ENCODE measurements around the gene STKLD1.

STKLD1 gene

GRCh38 chr9:133428617-133429101 lies 52.5 kb downstream of the STKLD1 start:
- no peak overlapping the region for H3K27ac ChIP-seq (ENCODE audit: low read depth, low read length)
- no peaks in the 10 kb centered on the region for H3K36me3 ChIP-seq (ENCODE audit: insufficient read depth, low read length)
- 0 out of 2 replicates have a peak, but pooled peaks cover 3% of the 10 kb centered on the region for H3K27me3 ChIP-seq (ENCODE audit: insufficient read depth, low read length)
- H3K79me2 ChIP-seq (ENCODE audit: control insufficient read depth, insufficient read depth, low read length, unreplicated experiment) = no peaks in the 10 kb centered on the region
- no peaks in the 10 kb centered on the region for H3K4me1 ChIP-seq (ENCODE audit: control insufficient read depth, insufficient read depth, low read length, unreplicated experiment)
- H3K4me3 ChIP-seq (ENCODE audit: low read depth, low read length) = peak overlapping the region; percentile 66
- no peak overlapping the region for H2AFZ ChIP-seq (ENCODE audit: low read length, unreplicated experiment)

DNA sequence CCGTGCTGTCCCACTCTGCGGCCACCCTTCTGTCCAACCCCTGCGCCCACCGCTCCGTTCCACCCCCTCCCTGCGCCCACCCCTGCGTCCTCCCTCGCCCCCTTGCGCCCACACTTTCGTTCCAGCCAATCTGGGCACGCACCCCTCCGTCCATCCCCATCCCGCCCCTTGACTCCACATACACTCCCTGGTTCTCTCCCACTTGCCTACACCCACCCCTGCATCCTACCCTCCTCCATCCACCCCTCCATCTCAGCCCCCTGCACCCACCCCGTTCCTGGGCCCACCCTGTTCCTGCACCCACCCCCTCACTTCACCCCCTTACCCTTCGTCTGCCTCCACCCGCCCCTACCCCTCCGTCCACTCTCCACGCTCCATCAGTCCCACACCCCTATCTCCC lies 53.0 kb downstream of the STKLD1 start:
- Histone ChIP-seq H3K4me3 (ENCODE audit: low read depth, low read length) (no peak overlapping the region), H3K79me2 (ENCODE audit: control insufficient read depth, insufficient read depth, low read length, unreplicated experiment) (no peaks in the 10 kb centered on the region), H3K27ac (ENCODE audit: low read depth, low read length) (no peak overlapping the region), H3K27me3 (ENCODE audit: insufficient read depth, low read length) (0 out of 2 replicates have a peak, but pooled peaks cover 3% of the 10 kb centered on the region), H2AFZ (ENCODE audit: low read length, unreplicated experiment) (no peak overlapping the region), H3K4me1 (ENCODE audit: control insufficient read depth, insufficient read depth, low read length, unreplicated experiment) (no peaks in the 10 kb centered on the region), H3K36me3 (ENCODE audit: insufficient read depth, low read length) (no peaks in the 10 kb centered on the region)

GRCh38 chr9:133429641-133430161 lies 53.5 kb downstream of the STKLD1 start:
- H3K27me3 ChIP-seq (ENCODE audit: insufficient read depth, low read length) = 0 out of 2 replicates have a peak, but pooled peaks cover 3% of the 10 kb centered on the region
- H3K79me2 ChIP-seq (ENCODE audit: control insufficient read depth, insufficient read depth, low read length, unreplicated experiment) = no peaks in the 10 kb centered on the region
- no peak overlapping the region for H2AFZ ChIP-seq (ENCODE audit: low read length, unreplicated experiment)
- no peaks in the 10 kb centered on the region for H3K4me1 ChIP-seq (ENCODE audit: control insufficient read depth, insufficient read depth, low read length, unreplicated experiment)
- no peak overlapping the region for H3K4me3 ChIP-seq (ENCODE audit: low read depth, low read length)
- H3K36me3 ChIP-seq (ENCODE audit: insufficient read depth, low read length) = no peaks in the 10 kb centered on the region
- H3K27ac ChIP-seq (ENCODE audit: low read depth, low read length) = no peak overlapping the region

GRCh38 chr9:133430244-133430643 lies 54.1 kb downstream of the STKLD1 start:
- Histone ChIP-seq H3K27ac (ENCODE audit: low read depth, low read length) (no peak overlapping the region), H3K27me3 (ENCODE audit: insufficient read depth, low read length) (0 out of 2 replicates have a peak, but pooled peaks cover 3% of the 10 kb centered on the region), H3K36me3 (ENCODE audit: insufficient read depth, low read length) (no peaks in the 10 kb centered on the region), H3K4me3 (ENCODE audit: low read depth, low read length) (no peak overlapping the region), H3K4me1 (ENCODE audit: control insufficient read depth, insufficient read depth, low read length, unreplicated experiment) (no peaks in the 10 kb centered on the region), H2AFZ (ENCODE audit: low read length, unreplicated experiment) (no peak overlapping the region), H3K79me2 (ENCODE audit: control insufficient read depth, insufficient read depth, low read length, unreplicated experiment) (no peaks in the 10 kb centered on the region)

DNA sequence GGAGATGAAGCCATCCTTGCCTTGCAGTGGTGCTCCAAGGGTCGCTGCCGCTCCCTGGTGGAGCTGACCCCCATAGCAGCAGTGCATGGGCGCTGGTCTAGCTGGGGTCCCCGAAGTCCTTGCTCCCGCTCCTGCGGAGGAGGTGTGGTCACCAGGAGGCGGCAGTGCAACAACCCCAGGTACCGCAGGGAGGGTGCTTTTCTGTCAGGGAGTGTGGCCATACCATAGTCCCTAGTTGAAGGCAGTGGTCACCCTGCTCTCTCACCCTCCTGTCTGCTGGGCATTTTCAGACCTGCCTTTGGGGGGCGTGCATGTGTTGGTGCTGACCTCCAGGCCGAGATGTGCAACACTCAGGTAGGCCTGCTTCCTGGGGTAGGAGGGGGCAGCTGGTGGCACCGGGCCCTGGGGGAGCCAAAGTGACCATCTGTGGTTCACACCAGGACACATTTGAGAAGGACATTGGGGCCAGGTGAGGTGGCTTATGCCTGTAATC lies 57.2 kb downstream of the STKLD1 start:
- Histone ChIP-seq H3K27me3 (ENCODE audit: insufficient read depth, low read length) (no peaks in the 10 kb centered on the region), H2AFZ (ENCODE audit: low read length, unreplicated experiment) (no peak overlapping the region), H3K27ac (ENCODE audit: low read depth, low read length) (no peak overlapping the region), H3K4me3 (ENCODE audit: low read depth, low read length) (no peak overlapping the region), H3K79me2 (ENCODE audit: control insufficient read depth, insufficient read depth, low read length, unreplicated experiment) (no peaks in the 10 kb centered on the region), H3K36me3 (ENCODE audit: insufficient read depth, low read length) (no peaks in the 10 kb centered on the region), H3K4me1 (ENCODE audit: control insufficient read depth, insufficient read depth, low read length, unreplicated experiment) (no peaks in the 10 kb centered on the region)

GRCh38 chr9:133436681-133437080 lies 60.5 kb downstream of the STKLD1 start:
- Histone ChIP-seq H3K27me3 (ENCODE audit: insufficient read depth, low read length) (no peaks in the 10 kb centered on the region), H3K4me1 (ENCODE audit: control insufficient read depth, insufficient read depth, low read length, unreplicated experiment) (no peaks in the 10 kb centered on the region), H3K4me3 (ENCODE audit: low read depth, low read length) (no peak overlapping the region), H3K79me2 (ENCODE audit: control insufficient read depth, insufficient read depth, low read length, unreplicated experiment) (no peaks in the 10 kb centered on the region), H3K36me3 (ENCODE audit: insufficient read depth, low read length) (no peaks in the 10 kb centered on the region), H2AFZ (ENCODE audit: low read length, unreplicated experiment) (no peak overlapping the region), H3K27ac (ENCODE audit: low read depth, low read length) (no peak overlapping the region)

- Histone ChIP-seq H3K79me2 (ENCODE audit: control insufficient read depth, insufficient read depth, low read length, unreplicated experiment) (no peaks in the 10 kb centered on the region), H3K4me3 (ENCODE audit: low read depth, low read length) (no peak overlapping the region), H3K4me1 (ENCODE audit: control insufficient read depth, insufficient read depth, low read length, unreplicated experiment) (no peaks in the 10 kb centered on the region), H3K36me3 (ENCODE audit: insufficient read depth, low read length) (no peaks in the 10 kb centered on the region), H3K27me3 (ENCODE audit: insufficient read depth, low read length) (no peaks in the 10 kb centered on the region), H2AFZ (ENCODE audit: low read length, unreplicated experiment) (no peak overlapping the region), H3K27ac (ENCODE audit: low read depth, low read length) (no peak overlapping the region)
Observed at GRCh38 chr9:133437753-133438531, 61.8 kb downstream of the STKLD1 start.

DNA sequence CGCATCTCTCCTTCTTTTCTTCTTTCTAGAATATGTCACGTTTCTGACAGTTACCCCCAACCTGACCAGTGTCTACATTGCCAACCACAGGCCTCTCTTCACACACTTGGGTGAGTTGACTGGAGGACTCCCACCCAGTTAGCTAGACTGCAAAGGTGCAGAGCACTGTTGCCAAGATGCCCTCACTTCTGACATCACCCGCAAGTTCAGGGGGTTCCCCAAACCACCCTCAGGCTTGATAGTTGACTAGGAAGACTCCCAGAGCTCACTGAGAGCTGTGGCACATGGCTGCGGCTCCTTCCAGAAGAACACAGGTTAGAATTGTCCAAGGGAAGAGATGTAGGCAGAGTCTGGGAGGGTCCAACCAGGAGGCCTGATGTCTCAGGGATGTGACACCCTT lies 63.2 kb downstream of the STKLD1 start:
- H3K27me3 ChIP-seq (ENCODE audit: insufficient read depth, low read length) = no peaks in the 10 kb centered on the region
- H3K79me2 ChIP-seq (ENCODE audit: control insufficient read depth, insufficient read depth, low read length, unreplicated experiment) = no peaks in the 10 kb centered on the region
- H3K27ac ChIP-seq (ENCODE audit: low read depth, low read length) = no peak overlapping the region

DNA sequence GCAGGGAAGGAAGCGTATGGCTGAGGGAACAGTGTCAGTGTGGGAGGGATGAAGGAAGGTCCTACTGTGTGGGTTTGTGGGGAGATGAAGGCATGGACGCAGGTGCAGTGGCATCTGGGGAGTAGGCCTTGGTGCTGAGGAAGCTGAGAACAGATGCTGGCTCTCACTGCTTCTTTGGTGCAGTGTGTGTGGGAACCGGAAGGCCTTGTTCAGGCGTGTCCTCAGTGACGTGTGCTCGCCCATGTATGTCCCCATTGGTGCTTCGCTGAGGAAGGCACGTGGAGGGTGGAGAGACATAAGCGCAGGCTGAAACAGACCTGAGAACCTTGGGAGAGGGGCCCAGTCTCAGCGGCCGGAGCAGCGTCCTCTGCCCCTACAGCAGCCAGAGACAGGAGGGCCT lies 64.7 kb downstream of the STKLD1 start:
- H3K27me3 ChIP-seq (ENCODE audit: insufficient read depth, low read length) = no peaks in the 10 kb centered on the region

More for the DNA sequence above, 63.2 kb downstream of the STKLD1 start:
- no peak overlapping the region for H3K4me3 ChIP-seq (ENCODE audit: low read depth, low read length)
- H3K36me3 ChIP-seq (ENCODE audit: insufficient read depth, low read length) = no peaks in the 10 kb centered on the region
- H2AFZ ChIP-seq (ENCODE audit: low read length, unreplicated experiment) = no peak overlapping the region
- H3K4me1 ChIP-seq (ENCODE audit: control insufficient read depth, insufficient read depth, low read length, unreplicated experiment) = no peaks in the 10 kb centered on the region

GRCh38 chr9:133441571-133441970 lies 65.4 kb downstream of the STKLD1 start:
- Histone ChIP-seq H3K79me2 (ENCODE audit: control insufficient read depth, insufficient read depth, low read length, unreplicated experiment) (no peaks in the 10 kb centered on the region), H3K4me1 (ENCODE audit: control insufficient read depth, insufficient read depth, low read length, unreplicated experiment) (no peaks in the 10 kb centered on the region), H3K27ac (ENCODE audit: low read depth, low read length) (no peak overlapping the region), H3K27me3 (ENCODE audit: insufficient read depth, low read length) (no peaks in the 10 kb centered on the region), H3K36me3 (ENCODE audit: insufficient read depth, low read length) (no peaks in the 10 kb centered on the region), H3K4me3 (ENCODE audit: low read depth, low read length) (no peak overlapping the region), H2AFZ (ENCODE audit: low read length, unreplicated experiment) (no peak overlapping the region)

More for the DNA sequence above, 64.7 kb downstream of the STKLD1 start:
- no peak overlapping the region for H2AFZ ChIP-seq (ENCODE audit: low read length, unreplicated experiment)
- H3K36me3 ChIP-seq (ENCODE audit: insufficient read depth, low read length) = no peaks in the 10 kb centered on the region
- H3K4me3 ChIP-seq (ENCODE audit: low read depth, low read length) = no peak overlapping the region
- no peaks in the 10 kb centered on the region for H3K79me2 ChIP-seq (ENCODE audit: control insufficient read depth, insufficient read depth, low read length, unreplicated experiment)
- H3K4me1 ChIP-seq (ENCODE audit: control insufficient read depth, insufficient read depth, low read length, unreplicated experiment) = no peaks in the 10 kb centered on the region
- no peak overlapping the region for H3K27ac ChIP-seq (ENCODE audit: low read depth, low read length)

- no peaks in the 10 kb centered on the region for H3K79me2 ChIP-seq (ENCODE audit: control insufficient read depth, insufficient read depth, low read length, unreplicated experiment)
- no peak overlapping the region for H3K27ac ChIP-seq (ENCODE audit: low read depth, low read length)
- no peak overlapping the region for H2AFZ ChIP-seq (ENCODE audit: low read length, unreplicated experiment)
- no peak overlapping the region for H3K4me3 ChIP-seq (ENCODE audit: low read depth, low read length)
- no peaks in the 10 kb centered on the region for H3K4me1 ChIP-seq (ENCODE audit: control insufficient read depth, insufficient read depth, low read length, unreplicated experiment)
- H3K36me3 ChIP-seq (ENCODE audit: insufficient read depth, low read length) = no peaks in the 10 kb centered on the region
- no peaks in the 10 kb centered on the region for H3K27me3 ChIP-seq (ENCODE audit: insufficient read depth, low read length)
Observed at GRCh38 chr9:133443248-133443647, 67.1 kb downstream of the STKLD1 start.

Data from ACC112 (cell line).